GM18858 (cell line): Measurements from ENCODE around the gene ETS1.

Experiments used
- ATAC-seq: cut with Tn5 transposase; IDR thresholded peaks from one replicate; pipeline ENCODE4 v1.9.1; 2021; ENCODE audit not compliant: unreplicated experiment

Gene ETS1

GRCh38 chr11:128505449-128506065 is 81.8 kb downstream of the ETS1 start:
- no peak for ATAC-seq

GRCh38 chr11:128504486-128504885 is 82.9 kb downstream of the ETS1 start:
- ATAC-seq: no peak

GRCh38 chr11:128503245-128503991 is 83.9 kb downstream of the ETS1 start:
- no peak for ATAC-seq

- ATAC-seq: no peak
These were observed 84.6 kb downstream of the ETS1 start for GRCh38 chr11:128502726-128503125.

- no peak for ATAC-seq
These were observed 85.5 kb downstream of the ETS1 start for GRCh38 chr11:128501632-128502549.

- no peak for ATAC-seq
These were observed 86.3 kb downstream of the ETS1 start for GRCh38 chr11:128501008-128501407.

GRCh38 chr11:128500493-128500892 is 86.9 kb downstream of the ETS1 start:
- ATAC-seq: no peak

GRCh38 chr11:128499613-128500253 is 87.6 kb downstream of the ETS1 start:
- no peak for ATAC-seq

GRCh38 chr11:128498721-128499245 is 88.6 kb downstream of the ETS1 start:
- no peak for ATAC-seq

GRCh38 chr11:128497776-128498095 is 89.6 kb downstream of the ETS1 start:
- no peak for ATAC-seq

GRCh38 chr11:128497061-128497775 is 90.1 kb downstream of the ETS1 start:
- ATAC-seq: peak; percentile 61

GRCh38 chr11:128496692-128497060 is 90.7 kb downstream of the ETS1 start:
- no peak for ATAC-seq

GRCh38 chr11:128496249-128496648 is 91.1 kb downstream of the ETS1 start:
- ATAC-seq: no peak

GRCh38 chr11:128494418-128495332 is 92.7 kb downstream of the ETS1 start:
- ATAC-seq: no peak

- ATAC-seq: no peak
These were observed 93.8 kb downstream of the ETS1 start for GRCh38 chr11:128493570-128493965.

GRCh38 chr11:128492903-128493569 is 94.3 kb downstream of the ETS1 start:
- no peak for ATAC-seq

- ATAC-seq: no peak
These were observed 94.9 kb downstream of the ETS1 start for GRCh38 chr11:128492461-128492860.

- no peak for ATAC-seq
These were observed 96.0 kb downstream of the ETS1 start for GRCh38 chr11:128491195-128491936.
